ENCODE measurements around the gene ATF2. TPM values are rescaled to one million over a fixed set of nuclear protein-coding genes. Genes with fewer than 3 reads are reported as not detected.

The ATF2 gene
- total and polyA plus RNA-seq, 9 of the 15 experiments (the other 6 are each of a cell fraction or from before 2014, with no cell fraction given), result 24.2 to 111 (median 45.9) TPM

GRCh38 chr2:175064797-175065196 lies 103.2 kb downstream of the ATF2 start (continued):
- no peak for TF ChIP-seq PREB (CRISPR knock-in tag; IDR thresholded peaks at IDR 0.05)

- Histone ChIP-seq H3K27me3 (ENCODE audit: control insufficient read depth in 2 of 2, insufficient read depth in 2 of 2, low read length in 2 of 2) (no peaks in the 10 kb centered on the region), H3K4me2 (ENCODE audit: insufficient read depth, low read length) (no peak overlapping the region), H2AFZ (ENCODE audit: low read depth, low read length) (no peak overlapping the region), H3K9me3 (replicated peaks; ENCODE audit: control insufficient read depth, insufficient read depth, low read depth, low read length) (no peaks in the 10 kb centered on the region), H4K20me1 (replicated peaks; ENCODE audit: control insufficient read depth, insufficient read depth, low read length) (no peaks in the 10 kb centered on the region), H3K27ac (ENCODE audit: extremely low read depth, low read depth, low read length) (no peak overlapping the region), H3K9me1 (ENCODE audit: control insufficient read depth, insufficient read depth, low read length) (no peaks in the 10 kb centered on the region), H3K9ac (ENCODE audit: insufficient read depth in 1 of 2, low read depth in 2 of 2, low read length in 2 of 2) (no peak overlapping the region), H3K4me3 (no peak overlapping the region), H3K79me2 (ENCODE audit: control insufficient read depth, insufficient read depth, low read length) (no peaks in the 10 kb centered on the region), H3K36me3 (ENCODE audit: control insufficient read depth, insufficient read depth, low read length) (peaks cover 19% of the 10 kb centered on the region; the same call in 1 of the 3 replicates), H3K4me1 (replicated peaks in 1 of 2; ENCODE audit: control insufficient read depth in 2 of 2, insufficient read depth in 2 of 2, low read length in 2 of 2) (no peaks in the 10 kb centered on the region)
- FAIRE-seq (no peak), DNase-seq (ENCODE audit: extremely low read depth in 1 of 4, low spot score in 3 of 4) (no peak), ATAC-seq (no peak)
- ChIA-PET POLR2A (no interaction called here), CTCF (ENCODE audit: low intra/inter-chr PET ratio) (no interaction called here)
- BruUV-seq (replicated peaks), result no TSS peak
- in situ Hi-C loops (cut with MboI) (no loop called here), intact Hi-C loops (cut with micrococcal nuclease) (no loop called here)
- WGBS (ENCODE audit: insufficient coverage, low coverage, missing lambda C conversion rate), result 93% methylated on average over 2 of the region's 2 CpGs
- TF ChIP-seq THAP7 (CRISPR knock-in tag; IDR thresholded peaks at IDR 0.05) (no peak), NFE2 (IDR thresholded peaks at IDR 0.05; ENCODE audit: low read depth) (0 out of 2 replicates have a peak, but pooled peaks have one; percentile 6)
Measured at GRCh38 chr2:175063741-175064140, 104.3 kb downstream of the ATF2 start.
